ENCODE data around the gene OTOF. TPM values are rescaled to one million over a fixed set of nuclear protein-coding genes. Genes with fewer than 3 reads are reported as not detected.

OTOF gene
- total and polyA plus RNA-seq, 2 donors (not counting 3 experiments of a cell fraction or from before 2014, with no cell fraction given): 0.06 to 0.22 TPM

- Histone ChIP-seq H4K20me1 (replicated peaks; ENCODE audit: control insufficient read depth, extremely low read depth, insufficient read depth, low read length) (no peaks in the 10 kb centered on the region), H3K9ac (replicated peaks; ENCODE audit: extremely low read depth, insufficient read depth, low read length) (no peak overlapping the region), H3K79me2 (ENCODE audit: control insufficient read depth, insufficient read depth, low read length) (no peaks in the 10 kb centered on the region), H3K4me1 (ENCODE audit: control insufficient read depth, extremely low read depth, insufficient read depth, low read length) (no peaks in the 10 kb centered on the region), H3K4me2 (ENCODE audit: insufficient read depth, low read length) (no peak overlapping the region), H3K4me3 (replicated peaks in 1 of 3; ENCODE audit: insufficient read depth in 1 of 3, low read depth in 1 of 3, low read length in 3 of 3) (no peak overlapping the region), H3K9me3 (replicated peaks; ENCODE audit: control insufficient read depth, insufficient read depth, low read length) (no peaks in the 10 kb centered on the region), H3K36me3 (ENCODE audit: control insufficient read depth in 2 of 2, extremely low read depth in 1 of 2, insufficient read depth in 2 of 2, low read length in 2 of 2) (no peaks in the 10 kb centered on the region), H2AFZ (ENCODE audit: low read depth, low read length) (no peak overlapping the region), H3K27me3 (ENCODE audit: control insufficient read depth in 2 of 2, insufficient read depth in 2 of 2, low read length in 2 of 2) (peaks cover 0 to 10% of the 10 kb centered on the region in 2 experiments), H3K9me1 (replicated peaks; ENCODE audit: control insufficient read depth, extremely low read depth, insufficient read depth, low read length) (no peaks in the 10 kb centered on the region), H3K27ac (ENCODE audit: insufficient read depth, low read depth, low read length) (no peak overlapping the region)
- intact Hi-C loops (cut with micrococcal nuclease): no loop called here
- dilution Hi-C loops (cut with MboI; ENCODE audit: extremely low pct_ligation_motif_present, low sequenced_read_pairs): no loop called here
- POLR2A ChIA-PET: no interaction called here
- no TSS peak for BruUV-seq (replicated peaks)
- TF ChIP-seq GATA2 (IDR thresholded peaks at IDR 0.05; ENCODE audit: insufficient read depth, insufficient read length, low read depth, low read length) (no peak), FOS (IDR thresholded peaks at IDR 0.05; ENCODE audit: borderline replicate concordance, insufficient read depth, low read length) (no peak), JUN (IDR thresholded peaks at IDR 0.05; ENCODE audit: borderline replicate concordance, insufficient read depth, insufficient read length, low read depth) (no peak), MAX (IDR thresholded peaks at IDR 0.05; ENCODE audit: insufficient read depth, insufficient read length) (no peak), POLR2A (IDR thresholded peaks at IDR 0.05; ENCODE audit: low read depth, low read length) (no peak), MYC (IDR thresholded peaks at IDR 0.05; ENCODE audit: low read depth, low read length) (no peak), EZH2 (IDR thresholded peaks at IDR 0.05; ENCODE audit: borderline replicate concordance, low read depth, low read length, severe bottlenecking) (no peak), POLR2AphosphoS5 (IDR thresholded peaks at IDR 0.05; ENCODE audit: insufficient read depth, low read depth, low read length) (no peak)
- CTCF ChIA-PET: interaction anchor here (1.0 to 1.1 kb wide), 2 partner anchors 8 to 9 kb away, joined by 3 read pairs; no protein-coding TSS in a partner anchor
- DNase-seq (ENCODE audit: low read depth, low spot score) (no peak), FAIRE-seq (no peak)
Observed at GRCh38 chr2:26442301-26442700, 35.6 kb downstream of the OTOF start.

- Histone ChIP-seq H2AFZ (ENCODE audit: low read depth, low read length) (no peak overlapping the region), H4K20me1 (replicated peaks; ENCODE audit: control insufficient read depth, extremely low read depth, insufficient read depth, low read length) (no peaks in the 10 kb centered on the region), H3K9me1 (replicated peaks; ENCODE audit: control insufficient read depth, extremely low read depth, insufficient read depth, low read length) (no peaks in the 10 kb centered on the region), H3K27me3 (ENCODE audit: control insufficient read depth in 2 of 2, insufficient read depth in 2 of 2, low read length in 2 of 2) (peaks cover 0 to 11% of the 10 kb centered on the region in 2 experiments), H3K4me1 (ENCODE audit: control insufficient read depth, extremely low read depth, insufficient read depth, low read length) (no peaks in the 10 kb centered on the region), H3K4me2 (ENCODE audit: insufficient read depth, low read length) (no peak overlapping the region), H3K9me3 (replicated peaks; ENCODE audit: control insufficient read depth, insufficient read depth, low read length) (no peaks in the 10 kb centered on the region), H3K36me3 (ENCODE audit: control insufficient read depth in 2 of 2, extremely low read depth in 1 of 2, insufficient read depth in 2 of 2, low read length in 2 of 2) (no peaks in the 10 kb centered on the region), H3K4me3 (replicated peaks in 1 of 3; ENCODE audit: insufficient read depth in 1 of 3, low read depth in 1 of 3, low read length in 3 of 3) (no peak overlapping the region), H3K27ac (ENCODE audit: insufficient read depth, low read depth, low read length) (no peak overlapping the region), H3K79me2 (ENCODE audit: control insufficient read depth, insufficient read depth, low read length) (no peaks in the 10 kb centered on the region), H3K9ac (replicated peaks; ENCODE audit: extremely low read depth, insufficient read depth, low read length) (no peak overlapping the region)
- ChIA-PET CTCF (interaction anchor here (1.2 kb wide), 1 partner anchor 20 kb away, joined by 3 read pairs; no protein-coding TSS in a partner anchor), POLR2A (no interaction called here)
- dilution Hi-C loops (cut with MboI; ENCODE audit: extremely low pct_ligation_motif_present, low sequenced_read_pairs): no loop called here
- no peak for DNase-seq (ENCODE audit: low read depth, low spot score)
- peak; percentile 21 for FAIRE-seq
- no TSS peak for BruUV-seq (replicated peaks)
- no peak for TF ChIP-seq JUN (IDR thresholded peaks at IDR 0.05; ENCODE audit: borderline replicate concordance, insufficient read depth, insufficient read length, low read depth)
- intact Hi-C loops (cut with micrococcal nuclease): no loop called here
Observed at GRCh38 chr2:26438926-26439325, 39.0 kb downstream of the OTOF start.

Measured in endothelial cell of umbilical vein (primary cell).